WTC11 (cell line): ENCODE results near the gene RAC2. TPM values are rescaled to one million over a fixed set of nuclear protein-coding genes. Genes with fewer than 3 reads are reported as not detected.

Experiments
- ATAC-seq: fragments of 200-7000 bp; cut with Tn5 transposase; 2 replicates; pipeline ENCODE4 v1.10.0; 2021; ENCODE audit warnings: mild to moderate bottlenecking, moderate library complexity
- CTCF ChIA-PET: fragments of 300-600 bp; sonication (Branson Sonifier 250); formaldehyde crosslinking; loops from one replicate; lab custom pipeline; 2021; ENCODE audit warnings: antibody characterized with exemption; lab: Charles Lee
- POLR2A ChIA-PET: fragments of 350-600 bp; sonication (Branson Sonifier 250); formaldehyde crosslinking; loops from one replicate; lab custom pipeline; 2021; ENCODE audit warnings: antibody characterized with exemption; lab: Charles Lee
- DNase-seq: peaks from one replicate; pipeline ENCODE4 v3.0.0; 2021; ENCODE audit warnings: low spot score
- H3K27ac Mint-ChIP-seq: 2 replicates; pipeline ENCODE4 v1.8.0; 2021; ENCODE audit warnings: mixed read lengths
- H3K27me3 Mint-ChIP-seq: 2 replicates; pipeline ENCODE4 v1.8.0; 2021; ENCODE audit warnings: low read depth, mild to moderate bottlenecking, moderate library complexity, mixed read lengths
- H3K36me3 Mint-ChIP-seq: 2 replicates; pipeline ENCODE4 v1.8.0; 2021; ENCODE audit warnings: mixed read lengths
- H3K4me1 Mint-ChIP-seq: 2 replicates; pipeline ENCODE4 v1.8.0; 2022; ENCODE audit warnings: mixed read lengths
- H3K4me3 Mint-ChIP-seq: 2 replicates; pipeline ENCODE4 v1.8.0; 2021; ENCODE audit warnings: mild to moderate bottlenecking, moderate library complexity, mixed read lengths
- H3K9me3 Mint-ChIP-seq: 2 replicates; pipeline ENCODE4 v1.8.0; 2021; ENCODE audit warnings: mixed read lengths
- CREM ChIP-seq: sonication (generic); formaldehyde crosslinking; IDR thresholded peaks from 2 replicates; pipeline ENCODE4 v1.8.1; 2022; ENCODE audit warnings: mild to moderate bottlenecking, missing genetic modification reagents, moderate library complexity
- EMX1 ChIP-seq: fragments of 250-450 bp; sonication (Bioruptor Pico); IDR thresholded peaks from 2 replicates; pipeline ENCODE4 v1.8.0; 2021; ENCODE audit warnings: mild to moderate bottlenecking
- ESRRA ChIP-seq: sonication (generic); formaldehyde crosslinking; IDR thresholded peaks from 2 replicates; pipeline ENCODE4 v1.8.1; 2022; ENCODE audit warnings: mild to moderate bottlenecking, missing genetic modification reagents, borderline replicate concordance
- ETV6 ChIP-seq: sonication (generic); formaldehyde crosslinking; IDR thresholded peaks from 2 replicates; pipeline ENCODE4 v1.8.1; 2022; ENCODE audit warnings: mild to moderate bottlenecking, missing genetic modification reagents
- GABPB1 ChIP-seq: sonication (generic); formaldehyde crosslinking; IDR thresholded peaks from 2 replicates; pipeline ENCODE4 v1.8.1; 2023; ENCODE audit warnings: mild to moderate bottlenecking, missing genetic modification reagents
- GTF2I ChIP-seq: fragments of 250-450 bp; sonication (Bioruptor Pico); conservative IDR thresholded peaks from 2 replicates; pipeline ENCODE4 v1.4.0; 2021; ENCODE audit warnings: mild to moderate bottlenecking
- HMGA2 ChIP-seq: fragments of 250-450 bp; sonication (Bioruptor Pico); IDR thresholded peaks from 2 replicates; pipeline ENCODE4 v1.4.0; 2021; ENCODE audit warnings: mild to moderate bottlenecking, moderate library complexity
- MXD4 ChIP-seq: fragments of 250-450 bp; sonication (Bioruptor Pico); IDR thresholded peaks from 2 replicates; pipeline ENCODE4 v1.8.0; 2021; ENCODE audit warnings: mild to moderate bottlenecking, moderate library complexity, borderline replicate concordance
- NR1H2 ChIP-seq: sonication (generic); formaldehyde crosslinking; IDR thresholded peaks from 2 replicates; pipeline ENCODE4 v1.9.0; 2021; ENCODE audit warnings: mild to moderate bottlenecking, moderate library complexity, missing genetic modification reagents
- RORB ChIP-seq: fragments of 250-450 bp; sonication (Bioruptor Pico); IDR thresholded peaks from 2 replicates; pipeline ENCODE4 v1.9.0; 2021; ENCODE audit warnings: mild to moderate bottlenecking
- SOX15 ChIP-seq: fragments of 250-450 bp; sonication (Bioruptor Pico); IDR thresholded peaks from 2 replicates; pipeline ENCODE4 v1.9.0; 2021; ENCODE audit warnings: mild to moderate bottlenecking
- SP1 ChIP-seq: sonication (generic); formaldehyde crosslinking; conservative IDR thresholded peaks from 2 replicates; pipeline ENCODE4 v1.8.1; 2022; ENCODE audit warnings: missing genetic modification reagents
- TCF7 ChIP-seq: sonication (generic); formaldehyde crosslinking; IDR thresholded peaks from 2 replicates; pipeline ENCODE4 v1.8.0; 2022; ENCODE audit warnings: mild to moderate bottlenecking, low read depth, missing genetic modification reagents, moderate library complexity
- TEAD1 ChIP-seq: sonication (generic); formaldehyde crosslinking; IDR thresholded peaks from 2 replicates; pipeline ENCODE4 v1.8.0; 2022; ENCODE audit warnings: mild to moderate bottlenecking, missing genetic modification reagents
- TP53 ChIP-seq: sonication (generic); formaldehyde crosslinking; IDR thresholded peaks from 2 replicates; pipeline ENCODE4 v1.8.1; 2023; ENCODE audit warnings: mild to moderate bottlenecking, missing genetic modification reagents
- ZNF138 ChIP-seq: sonication (generic); formaldehyde crosslinking; conservative IDR thresholded peaks from 2 replicates; pipeline ENCODE4 v1.8.1; 2022; ENCODE audit warnings: mild to moderate bottlenecking, moderate library complexity, missing genetic modification reagents
- ZNF317 ChIP-seq: sonication (generic); formaldehyde crosslinking; IDR thresholded peaks from 2 replicates; pipeline ENCODE4 v1.8.1; 2023; ENCODE audit warnings: low read depth, mild to moderate bottlenecking, moderate library complexity, missing genetic modification reagents, borderline replicate concordance
- ZNF396 ChIP-seq: fragments of 250-450 bp; sonication (Bioruptor Pico); IDR thresholded peaks from 2 replicates; pipeline ENCODE4 v1.8.0; 2021; ENCODE audit warnings: mild to moderate bottlenecking, moderate library complexity, borderline replicate concordance
- ZNF416 ChIP-seq: fragments of 250-450 bp; sonication (Bioruptor Pico); IDR thresholded peaks from 2 replicates; pipeline ENCODE4 v1.9.0; 2021; ENCODE audit warnings: mild to moderate bottlenecking, inconsistent platforms
- total RNA-seq: library from RNA; stranded (reverse); gene quantifications from 3 replicates; pipeline ENCODE4 v1.2.3, GENCODE V29; 2021
- TF ChIP-seq, protein P1 (sequence below): sonication (generic); formaldehyde crosslinking; IDR thresholded peaks from 2 replicates; pipeline ENCODE4 v1.8.1; 2022; ENCODE audit warnings: low read depth, mild to moderate bottlenecking, moderate library complexity, missing genetic modification reagents, borderline replicate concordance
- TF ChIP-seq, protein P2 (sequence below): sonication (generic); formaldehyde crosslinking; IDR thresholded peaks from 2 replicates; pipeline ENCODE4 v1.8.1; 2022; ENCODE audit warnings: mild to moderate bottlenecking, moderate library complexity, missing genetic modification reagents
- TF ChIP-seq, protein P3 (sequence below): sonication (generic); formaldehyde crosslinking; IDR thresholded peaks from 2 replicates; pipeline ENCODE4 v1.8.1; 2023; ENCODE audit warnings: mild to moderate bottlenecking, missing genetic modification reagents
- TF ChIP-seq, protein P4 (sequence below): sonication (generic); formaldehyde crosslinking; conservative IDR thresholded peaks from 2 replicates; pipeline ENCODE4 v1.8.1; 2023; ENCODE audit warnings: mild to moderate bottlenecking, low read depth, missing genetic modification reagents, moderate library complexity
- TF ChIP-seq, protein P5 (sequence below): sonication (generic); formaldehyde crosslinking; IDR thresholded peaks from 2 replicates; pipeline ENCODE4 v1.8.1; 2023; ENCODE audit warnings: mild to moderate bottlenecking, missing genetic modification reagents, moderate library complexity
- TF ChIP-seq, protein P6 (sequence below): fragments of 250-450 bp; sonication (Bioruptor Pico); IDR thresholded peaks from 2 replicates; pipeline ENCODE4 v1.8.0; 2021; ENCODE audit warnings: mild to moderate bottlenecking
- TF ChIP-seq, protein P7 (sequence below): sonication (generic); formaldehyde crosslinking; IDR thresholded peaks from 2 replicates; pipeline ENCODE4 v1.8.0; 2023; ENCODE audit warnings: missing genetic modification reagents

Gene RAC2
- total RNA-seq, 1 experiment from 2014 or later: 3.6 TPM

DNA sequence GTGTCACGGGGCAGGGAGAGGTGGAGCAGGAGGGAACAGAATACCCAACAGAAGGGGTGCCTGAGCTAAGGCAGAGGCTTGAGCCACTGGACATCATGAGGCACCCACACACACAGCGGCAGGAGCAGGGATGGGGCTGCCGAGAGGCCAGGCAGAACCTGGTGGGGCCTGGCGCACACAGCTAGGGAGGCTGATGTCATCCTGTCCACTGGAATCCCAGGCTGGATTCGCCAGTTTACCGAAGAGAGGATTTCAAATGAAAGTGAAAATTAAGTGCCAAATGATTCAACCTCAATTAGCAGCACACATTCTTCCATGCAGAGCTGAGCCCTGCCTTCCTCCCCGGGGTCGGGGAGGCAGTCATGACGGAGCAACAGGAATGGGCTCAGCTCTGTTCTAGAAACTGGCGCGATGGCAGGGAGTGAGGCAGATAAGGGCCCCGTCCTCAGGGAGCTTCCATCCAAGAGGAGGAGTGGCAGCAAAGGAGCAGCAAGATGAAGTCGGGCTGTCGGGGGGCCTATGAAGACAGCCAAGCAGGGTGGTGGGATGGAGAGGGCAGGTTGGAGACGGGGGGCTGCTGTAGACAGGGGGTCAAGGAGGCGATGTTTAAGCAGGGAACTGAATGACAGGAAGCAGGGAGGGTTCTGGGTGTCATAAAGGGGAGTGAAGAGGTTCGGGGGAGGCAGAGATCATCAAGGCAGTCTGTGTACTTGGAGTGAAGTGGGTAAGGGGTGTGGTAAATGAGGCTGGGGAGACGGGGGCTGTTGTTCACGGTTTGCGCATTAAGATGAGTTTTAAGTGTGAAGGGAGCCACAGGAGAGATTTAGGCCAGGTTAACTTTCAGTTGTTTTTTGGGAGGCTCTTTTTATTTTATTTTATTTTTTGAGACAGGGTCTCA, 6.4 kb downstream of the RAC2 start:
- peaks cover 16% of the 10 kb centered on the region for H3K4me1 Mint-ChIP-seq
- H3K4me3 Mint-ChIP-seq: no peak overlapping the region
- ChIA-PET CTCF (interaction anchor here (0.5 to 3.5 kb wide), 9 partner anchors 8 to 370 kb away, joined by 3 to 25 read pairs (median 5); no protein-coding TSS in a partner anchor), POLR2A (no interaction called here)
- ATAC-seq: no peak
- TF ChIP-seq, protein P1, sequence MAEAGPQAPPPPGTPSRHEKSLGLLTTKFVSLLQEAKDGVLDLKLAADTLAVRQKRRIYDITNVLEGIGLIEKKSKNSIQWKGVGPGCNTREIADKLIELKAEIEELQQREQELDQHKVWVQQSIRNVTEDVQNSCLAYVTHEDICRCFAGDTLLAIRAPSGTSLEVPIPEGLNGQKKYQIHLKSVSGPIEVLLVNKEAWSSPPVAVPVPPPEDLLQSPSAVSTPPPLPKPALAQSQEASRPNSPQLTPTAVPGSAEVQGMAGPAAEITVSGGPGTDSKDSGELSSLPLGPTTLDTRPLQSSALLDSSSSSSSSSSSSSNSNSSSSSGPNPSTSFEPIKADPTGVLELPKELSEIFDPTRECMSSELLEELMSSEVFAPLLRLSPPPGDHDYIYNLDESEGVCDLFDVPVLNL (CRISPR knock-in tag): no peak
- TF ChIP-seq GABPB1 (CRISPR knock-in tag) (no peak), SOX15 (CRISPR knock-in tag) (no peak), ZNF396 (CRISPR knock-in tag) (no peak), ESRRA (no peak), MXD4 (CRISPR knock-in tag) (no peak), RORB (no peak), ZNF317 (CRISPR knock-in tag) (no peak), SP1 (CRISPR knock-in tag) (no peak), EMX1 (CRISPR knock-in tag) (no peak), TEAD1 (CRISPR knock-in tag) (no peak), TCF7 (CRISPR knock-in tag) (no peak), TP53 (CRISPR knock-in tag) (no peak), CREM (CRISPR knock-in tag) (no peak), ZNF416 (CRISPR knock-in tag) (no peak), GTF2I (CRISPR knock-in tag) (no peak)
- TF ChIP-seq, protein P2, sequence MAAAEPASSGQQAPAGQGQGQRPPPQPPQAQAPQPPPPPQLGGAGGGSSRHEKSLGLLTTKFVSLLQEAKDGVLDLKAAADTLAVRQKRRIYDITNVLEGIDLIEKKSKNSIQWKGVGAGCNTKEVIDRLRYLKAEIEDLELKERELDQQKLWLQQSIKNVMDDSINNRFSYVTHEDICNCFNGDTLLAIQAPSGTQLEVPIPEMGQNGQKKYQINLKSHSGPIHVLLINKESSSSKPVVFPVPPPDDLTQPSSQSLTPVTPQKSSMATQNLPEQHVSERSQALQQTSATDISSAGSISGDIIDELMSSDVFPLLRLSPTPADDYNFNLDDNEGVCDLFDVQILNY (CRISPR knock-in tag): no peak
- TF ChIP-seq, protein P3, sequence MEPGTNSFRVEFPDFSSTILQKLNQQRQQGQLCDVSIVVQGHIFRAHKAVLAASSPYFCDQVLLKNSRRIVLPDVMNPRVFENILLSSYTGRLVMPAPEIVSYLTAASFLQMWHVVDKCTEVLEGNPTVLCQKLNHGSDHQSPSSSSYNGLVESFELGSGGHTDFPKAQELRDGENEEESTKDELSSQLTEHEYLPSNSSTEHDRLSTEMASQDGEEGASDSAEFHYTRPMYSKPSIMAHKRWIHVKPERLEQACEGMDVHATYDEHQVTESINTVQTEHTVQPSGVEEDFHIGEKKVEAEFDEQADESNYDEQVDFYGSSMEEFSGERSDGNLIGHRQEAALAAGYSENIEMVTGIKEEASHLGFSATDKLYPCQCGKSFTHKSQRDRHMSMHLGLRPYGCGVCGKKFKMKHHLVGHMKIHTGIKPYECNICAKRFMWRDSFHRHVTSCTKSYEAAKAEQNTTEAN (CRISPR knock-in tag): no peak
- TF ChIP-seq, protein P4, sequence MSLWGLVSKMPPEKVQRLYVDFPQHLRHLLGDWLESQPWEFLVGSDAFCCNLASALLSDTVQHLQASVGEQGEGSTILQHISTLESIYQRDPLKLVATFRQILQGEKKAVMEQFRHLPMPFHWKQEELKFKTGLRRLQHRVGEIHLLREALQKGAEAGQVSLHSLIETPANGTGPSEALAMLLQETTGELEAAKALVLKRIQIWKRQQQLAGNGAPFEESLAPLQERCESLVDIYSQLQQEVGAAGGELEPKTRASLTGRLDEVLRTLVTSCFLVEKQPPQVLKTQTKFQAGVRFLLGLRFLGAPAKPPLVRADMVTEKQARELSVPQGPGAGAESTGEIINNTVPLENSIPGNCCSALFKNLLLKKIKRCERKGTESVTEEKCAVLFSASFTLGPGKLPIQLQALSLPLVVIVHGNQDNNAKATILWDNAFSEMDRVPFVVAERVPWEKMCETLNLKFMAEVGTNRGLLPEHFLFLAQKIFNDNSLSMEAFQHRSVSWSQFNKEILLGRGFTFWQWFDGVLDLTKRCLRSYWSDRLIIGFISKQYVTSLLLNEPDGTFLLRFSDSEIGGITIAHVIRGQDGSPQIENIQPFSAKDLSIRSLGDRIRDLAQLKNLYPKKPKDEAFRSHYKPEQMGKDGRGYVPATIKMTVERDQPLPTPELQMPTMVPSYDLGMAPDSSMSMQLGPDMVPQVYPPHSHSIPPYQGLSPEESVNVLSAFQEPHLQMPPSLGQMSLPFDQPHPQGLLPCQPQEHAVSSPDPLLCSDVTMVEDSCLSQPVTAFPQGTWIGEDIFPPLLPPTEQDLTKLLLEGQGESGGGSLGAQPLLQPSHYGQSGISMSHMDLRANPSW (CRISPR knock-in tag): no peak
- H3K27ac Mint-ChIP-seq: no peak overlapping the region
- peaks cover 2% of the 10 kb centered on the region for H3K27me3 Mint-ChIP-seq
- DNase-seq: no peak
- no peaks in the 10 kb centered on the region for H3K36me3 Mint-ChIP-seq
- no peaks in the 10 kb centered on the region for H3K9me3 Mint-ChIP-seq

DNA sequence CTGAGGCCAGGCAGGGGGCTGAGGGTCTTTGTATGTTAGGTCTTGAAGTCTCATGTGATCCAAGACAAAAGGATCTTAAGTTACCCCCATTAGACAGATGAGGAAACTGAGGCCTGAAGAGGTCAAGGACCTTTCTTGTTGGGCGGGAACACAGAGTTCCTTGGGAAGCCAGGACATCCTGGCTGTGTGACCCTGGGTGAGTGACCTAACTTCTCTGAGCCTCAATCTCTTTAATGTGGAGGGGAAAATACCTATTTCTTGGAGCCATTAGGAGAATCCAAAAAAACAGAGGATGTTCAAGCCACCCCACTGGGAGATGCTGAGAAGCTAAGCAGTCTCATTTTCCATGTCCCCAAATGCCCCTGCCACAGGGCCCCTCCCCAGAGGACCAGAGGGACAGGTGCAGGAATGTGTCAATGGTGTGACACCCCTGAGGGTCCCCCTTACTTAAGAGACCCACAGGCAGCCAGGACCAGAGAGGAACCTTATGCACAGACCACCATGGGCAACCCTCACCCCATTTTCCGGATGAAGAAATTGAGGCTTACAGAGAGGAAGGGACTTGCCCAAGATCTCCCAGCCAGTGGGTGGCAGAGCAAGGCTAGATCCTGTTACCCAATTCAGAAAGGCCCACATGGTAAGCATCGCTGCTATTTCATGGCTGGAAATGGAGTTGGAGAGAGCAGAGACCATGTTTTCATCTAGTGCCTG, 8.0 kb downstream of the RAC2 start:
- H3K4me3 Mint-ChIP-seq: no peak overlapping the region
- H3K4me1 Mint-ChIP-seq: peaks cover 10% of the 10 kb centered on the region
- no peak for DNase-seq
- ChIA-PET POLR2A (no interaction called here), CTCF (no interaction called here)
- no peaks in the 10 kb centered on the region for H3K36me3 Mint-ChIP-seq
- H3K27me3 Mint-ChIP-seq: peaks cover 2% of the 10 kb centered on the region
- no peak overlapping the region for H3K27ac Mint-ChIP-seq
- ATAC-seq: no peak
- H3K9me3 Mint-ChIP-seq: no peaks in the 10 kb centered on the region
- TF ChIP-seq ZNF138 (CRISPR knock-in tag) (no peak), HMGA2 (CRISPR knock-in tag) (no peak), ETV6 (CRISPR knock-in tag) (no peak), NR1H2 (CRISPR knock-in tag) (no peak), EMX1 (CRISPR knock-in tag) (no peak), SOX15 (CRISPR knock-in tag) (no peak), GTF2I (CRISPR knock-in tag) (no peak)
- TF ChIP-seq, protein P5, sequence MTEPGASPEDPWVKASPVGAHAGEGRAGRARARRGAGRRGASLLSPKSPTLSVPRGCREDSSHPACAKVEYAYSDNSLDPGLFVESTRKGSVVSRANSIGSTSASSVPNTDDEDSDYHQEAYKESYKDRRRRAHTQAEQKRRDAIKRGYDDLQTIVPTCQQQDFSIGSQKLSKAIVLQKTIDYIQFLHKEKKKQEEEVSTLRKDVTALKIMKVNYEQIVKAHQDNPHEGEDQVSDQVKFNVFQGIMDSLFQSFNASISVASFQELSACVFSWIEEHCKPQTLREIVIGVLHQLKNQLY (CRISPR knock-in tag): no peak
- TF ChIP-seq, protein P6, sequence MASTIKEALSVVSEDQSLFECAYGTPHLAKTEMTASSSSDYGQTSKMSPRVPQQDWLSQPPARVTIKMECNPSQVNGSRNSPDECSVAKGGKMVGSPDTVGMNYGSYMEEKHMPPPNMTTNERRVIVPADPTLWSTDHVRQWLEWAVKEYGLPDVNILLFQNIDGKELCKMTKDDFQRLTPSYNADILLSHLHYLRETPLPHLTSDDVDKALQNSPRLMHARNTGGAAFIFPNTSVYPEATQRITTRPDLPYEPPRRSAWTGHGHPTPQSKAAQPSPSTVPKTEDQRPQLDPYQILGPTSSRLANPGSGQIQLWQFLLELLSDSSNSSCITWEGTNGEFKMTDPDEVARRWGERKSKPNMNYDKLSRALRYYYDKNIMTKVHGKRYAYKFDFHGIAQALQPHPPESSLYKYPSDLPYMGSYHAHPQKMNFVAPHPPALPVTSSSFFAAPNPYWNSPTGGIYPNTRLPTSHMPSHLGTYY (CRISPR knock-in tag): no peak
- TF ChIP-seq, protein P7, sequence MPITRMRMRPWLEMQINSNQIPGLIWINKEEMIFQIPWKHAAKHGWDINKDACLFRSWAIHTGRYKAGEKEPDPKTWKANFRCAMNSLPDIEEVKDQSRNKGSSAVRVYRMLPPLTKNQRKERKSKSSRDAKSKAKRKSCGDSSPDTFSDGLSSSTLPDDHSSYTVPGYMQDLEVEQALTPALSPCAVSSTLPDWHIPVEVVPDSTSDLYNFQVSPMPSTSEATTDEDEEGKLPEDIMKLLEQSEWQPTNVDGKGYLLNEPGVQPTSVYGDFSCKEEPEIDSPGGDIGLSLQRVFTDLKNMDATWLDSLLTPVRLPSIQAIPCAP: no peak
